WTC11 (cell line): Measurements from ENCODE around the gene KLHL9. TPM values are rescaled to one million over a fixed set of nuclear protein-coding genes. Genes with fewer than 3 reads are reported as not detected.

ENCODE experiments used
- ATAC-seq: fragments of 200-7000 bp; cut with Tn5 transposase; 2 replicates; pipeline ENCODE4 v1.10.0; 2021; ENCODE audit warnings: mild to moderate bottlenecking, moderate library complexity
- Bru-seq: library from RNA; stranded (reverse); fragments of 400-500 nt; gene quantifications from one replicate; lab custom pipeline; 2021; lab: Mats Ljungman, UMichigan
- CTCF ChIA-PET: fragments of 300-600 bp; sonication (Branson Sonifier 250); formaldehyde crosslinking; loops from one replicate; lab custom pipeline; 2021; ENCODE audit warnings: antibody characterized with exemption; lab: Charles Lee
- POLR2A ChIA-PET: fragments of 350-600 bp; sonication (Branson Sonifier 250); formaldehyde crosslinking; loops from one replicate; lab custom pipeline; 2021; ENCODE audit warnings: antibody characterized with exemption; lab: Charles Lee
- DNase-seq: peaks from one replicate; pipeline ENCODE4 v3.0.0; 2021; ENCODE audit warnings: low spot score
- H3K27ac Mint-ChIP-seq: 2 replicates; pipeline ENCODE4 v1.8.0; 2021; ENCODE audit warnings: mixed read lengths
- H3K27me3 Mint-ChIP-seq: 2 replicates; pipeline ENCODE4 v1.8.0; 2021; ENCODE audit warnings: low read depth, mild to moderate bottlenecking, moderate library complexity, mixed read lengths
- H3K36me3 Mint-ChIP-seq: 2 replicates; pipeline ENCODE4 v1.8.0; 2021; ENCODE audit warnings: mixed read lengths
- H3K4me1 Mint-ChIP-seq: 2 replicates; pipeline ENCODE4 v1.8.0; 2022; ENCODE audit warnings: mixed read lengths
- H3K4me3 Mint-ChIP-seq: 2 replicates; pipeline ENCODE4 v1.8.0; 2021; ENCODE audit warnings: mild to moderate bottlenecking, moderate library complexity, mixed read lengths
- H3K9me3 Mint-ChIP-seq: 2 replicates; pipeline ENCODE4 v1.8.0; 2021; ENCODE audit warnings: mixed read lengths
- AR ChIP-seq: fragments of 250-450 bp; sonication (Bioruptor Pico); IDR thresholded peaks from 2 replicates; pipeline ENCODE4 v1.9.0; 2021; ENCODE audit warnings: mild to moderate bottlenecking
- ATF1 ChIP-seq: sonication (generic); formaldehyde crosslinking; IDR thresholded peaks from 2 replicates; pipeline ENCODE4 v1.8.1; 2023; ENCODE audit warnings: mild to moderate bottlenecking, moderate library complexity, missing genetic modification reagents
- ATF6 ChIP-seq: sonication (generic); formaldehyde crosslinking; IDR thresholded peaks from 2 replicates; pipeline ENCODE4 v1.8.1; 2023; ENCODE audit warnings: mild to moderate bottlenecking, missing genetic modification reagents
- CREM ChIP-seq: sonication (generic); formaldehyde crosslinking; IDR thresholded peaks from 2 replicates; pipeline ENCODE4 v1.8.1; 2022; ENCODE audit warnings: mild to moderate bottlenecking, missing genetic modification reagents, moderate library complexity
- E2F4 ChIP-seq: sonication (generic); formaldehyde crosslinking; IDR thresholded peaks from 2 replicates; pipeline ENCODE4 v1.8.1; 2022; ENCODE audit warnings: low read depth, mild to moderate bottlenecking, moderate library complexity, missing genetic modification reagents, borderline replicate concordance
- FOXK1 ChIP-seq: sonication (generic); formaldehyde crosslinking; IDR thresholded peaks from 2 replicates; pipeline ENCODE4 v1.8.0; 2022; ENCODE audit warnings: mild to moderate bottlenecking, moderate library complexity, missing genetic modification reagents
- FOXP1 ChIP-seq: sonication (generic); formaldehyde crosslinking; IDR thresholded peaks from 2 replicates; pipeline ENCODE4 v1.8.0; 2022; ENCODE audit warnings: missing genetic modification reagents, mild to moderate bottlenecking, moderate library complexity, borderline replicate concordance
- IRF2 ChIP-seq: sonication (generic); formaldehyde crosslinking; IDR thresholded peaks from 2 replicates; pipeline ENCODE4 v1.8.0; 2022; ENCODE audit warnings: low read depth, missing genetic modification reagents, borderline replicate concordance
- JUN ChIP-seq: sonication (generic); formaldehyde crosslinking; IDR thresholded peaks from 2 replicates; pipeline ENCODE4 v1.8.0; 2023; ENCODE audit warnings: mild to moderate bottlenecking, missing genetic modification reagents
- KAT7 ChIP-seq: sonication (generic); formaldehyde crosslinking; IDR thresholded peaks from 2 replicates; pipeline ENCODE4 v1.8.1; 2023; ENCODE audit warnings: missing genetic modification reagents, mild to moderate bottlenecking, borderline replicate concordance
- MAX ChIP-seq: sonication (generic); formaldehyde crosslinking; IDR thresholded peaks from 2 replicates; pipeline ENCODE4 v1.8.0; 2022; ENCODE audit warnings: mild to moderate bottlenecking, missing genetic modification reagents
- MYBL2 ChIP-seq: sonication (generic); formaldehyde crosslinking; IDR thresholded peaks from 2 replicates; pipeline ENCODE4 v1.8.1; 2023; ENCODE audit warnings: mild to moderate bottlenecking, moderate library complexity, missing genetic modification reagents
- SMAD3 ChIP-seq: sonication (generic); formaldehyde crosslinking; IDR thresholded peaks from 2 replicates; pipeline ENCODE4 v1.8.0; 2022; ENCODE audit warnings: missing genetic modification reagents, mild to moderate bottlenecking, borderline replicate concordance
- TCF7 ChIP-seq: sonication (generic); formaldehyde crosslinking; IDR thresholded peaks from 2 replicates; pipeline ENCODE4 v1.8.0; 2022; ENCODE audit warnings: mild to moderate bottlenecking, low read depth, missing genetic modification reagents, moderate library complexity
- TEAD4 ChIP-seq: sonication (generic); formaldehyde crosslinking; IDR thresholded peaks from 2 replicates; pipeline ENCODE4 v1.8.0; 2022; ENCODE audit warnings: mild to moderate bottlenecking, missing genetic modification reagents
- TP53 ChIP-seq: sonication (generic); formaldehyde crosslinking; IDR thresholded peaks from 2 replicates; pipeline ENCODE4 v1.8.1; 2023; ENCODE audit warnings: mild to moderate bottlenecking, missing genetic modification reagents
- USF1 ChIP-seq: sonication (generic); formaldehyde crosslinking; IDR thresholded peaks from 2 replicates; pipeline ENCODE4 v1.8.0; 2022; ENCODE audit warnings: mild to moderate bottlenecking, missing genetic modification reagents
- ZBTB43 ChIP-seq: sonication (generic); formaldehyde crosslinking; IDR thresholded peaks from 2 replicates; pipeline ENCODE4 v1.8.1; 2023; ENCODE audit warnings: mild to moderate bottlenecking, missing genetic modification reagents
- ZNF219 ChIP-seq: sonication (generic); formaldehyde crosslinking; IDR thresholded peaks from 2 replicates; pipeline ENCODE4 v1.8.0; 2023; ENCODE audit warnings: missing genetic modification reagents, mild to moderate bottlenecking, borderline replicate concordance
- ZNF671 ChIP-seq: fragments of 250-450 bp; sonication (Bioruptor Pico); IDR thresholded peaks from 2 replicates; pipeline ENCODE4 v1.8.0; 2021; ENCODE audit warnings: mild to moderate bottlenecking
- long read RNA-seq, 3 experiments: library from RNA in 1 of 3; library from capped mRNA in 1 of 3; library from polyadenylated mRNA in 1 of 3; unstranded in 2 of 3; stranded (forward) in 1 of 3; transcript quantifications; one replicate each; pipeline ENCODE4 v2.0.0, GENCODE V29; 2021
- total RNA-seq: library from RNA; stranded (reverse); gene quantifications from 3 replicates; pipeline ENCODE4 v1.2.3, GENCODE V29; 2021

KLHL9 gene
- total RNA-seq (15.6 to 17.4 TPM (median 16.1 TPM) in 3 replicates), Bru-seq, nascent RNA (percentile 97 among the genes with signal in this experiment)
- long read RNA-seq, experiment 1, full-length matches to known transcripts, result 98 of 101 reads
- long read RNA-seq, experiment 1, partial matches to known transcripts, result 0 of 101 reads
- long read RNA-seq, experiment 1, other reads (novel, unspliced or antisense), result 3 of 101 reads
- long read RNA-seq, experiment 2, full-length matches to known transcripts, result 37 of 38 reads
- long read RNA-seq, experiment 2, partial matches to known transcripts, result 0 of 38 reads
- long read RNA-seq, experiment 2, other reads (novel, unspliced or antisense), result 1 of 38 reads
- long read RNA-seq, experiment 3, full-length matches to known transcripts, result 2 of 2 reads
- long read RNA-seq, experiment 3, partial matches to known transcripts, result 0 of 2 reads
- long read RNA-seq, experiment 3, other reads (novel, unspliced or antisense), result 0 of 2 reads

GRCh38 chr9:21334701-21335632 is at the start of gene KLHL9:
Gene KLHL9, minus strand, starts transcription at chr9:21335404. Its CDS starts 545 bp downstream, at chr9:21334859.
- Mint-ChIP-seq H3K4me1 (peaks cover 37% of the 10 kb centered on the region), H3K4me3 (peak within 1 kb of the TSS; percentile 93), H3K27ac (peak within 1 kb of the TSS; percentile 88), H3K36me3 (peaks cover 16% of the 10 kb centered on the region), H3K9me3 (no peaks in the 10 kb centered on the region), H3K27me3 (peaks cover 18% of the 10 kb centered on the region)
- peak; percentile 94 for ATAC-seq
- DNase-seq, result peak; percentile 91
- ChIA-PET CTCF (interaction anchor here (0.6 to 1.8 kb wide), 13 partner anchors 9 to 152 kb away, joined by 3 to 17 read pairs (median 5); no protein-coding TSS in a partner anchor), POLR2A (no interaction called here)
- TF ChIP-seq MYBL2 (CRISPR knock-in tag), result 0 out of 2 replicates have a peak, but pooled peaks have one; percentile 41
- TF ChIP-seq TCF7 (CRISPR knock-in tag), result no peak
- TF ChIP-seq CREM, result no peak
- TF ChIP-seq AR (CRISPR knock-in tag), result no peak
- 0 out of 2 replicates have a peak, but pooled peaks have one; percentile 20 for TF ChIP-seq ZNF219 (CRISPR knock-in tag)
- peak; percentile 53; the same call in 1 of the 2 replicates for TF ChIP-seq FOXK1 (CRISPR knock-in tag)
- TF ChIP-seq JUN (CRISPR knock-in tag), result 0 out of 2 replicates have a peak, but pooled peaks have one; percentile 72
- peak; percentile 51; the same call in 1 of the 2 replicates for TF ChIP-seq MAX
- no peak for TF ChIP-seq E2F4 (CRISPR knock-in tag)
- 0 out of 2 replicates have a peak, but pooled peaks have one; percentile 57 for TF ChIP-seq SMAD3
- 0 out of 2 replicates have a peak, but pooled peaks have one; percentile 85 for TF ChIP-seq ZBTB43 (CRISPR knock-in tag)
- TF ChIP-seq KAT7 (CRISPR knock-in tag), result no peak
- TF ChIP-seq IRF2, result no peak
- peak; percentile 64; the same call in 1 of the 2 replicates for TF ChIP-seq FOXP1 (CRISPR knock-in tag)
- no peak for TF ChIP-seq ATF1 (CRISPR knock-in tag)
- no peak for TF ChIP-seq TEAD4 (CRISPR knock-in tag)
- peak; percentile 21; the same call in 1 of the 2 replicates for TF ChIP-seq USF1
- TF ChIP-seq ZNF671 (CRISPR knock-in tag), result no peak
- no peak for TF ChIP-seq ATF6 (CRISPR knock-in tag)
- TF ChIP-seq TP53 (CRISPR knock-in tag), result peak; percentile 75
